GM19240 (cell line): Measurements from ENCODE around the gene RHOU.
"Not testable (repeated sequence)": the region's sequence is repeated elsewhere in the genome, so short reads cannot be mapped to it uniquely, and the experiment has no call there.

Source experiments
- DNase-seq: peaks from one replicate; pipeline ENCODE4 v3.0.0; 2011; ENCODE audit warnings: low spot score; ENCODE audit not compliant: insufficient read length

RHOU gene

DNA sequence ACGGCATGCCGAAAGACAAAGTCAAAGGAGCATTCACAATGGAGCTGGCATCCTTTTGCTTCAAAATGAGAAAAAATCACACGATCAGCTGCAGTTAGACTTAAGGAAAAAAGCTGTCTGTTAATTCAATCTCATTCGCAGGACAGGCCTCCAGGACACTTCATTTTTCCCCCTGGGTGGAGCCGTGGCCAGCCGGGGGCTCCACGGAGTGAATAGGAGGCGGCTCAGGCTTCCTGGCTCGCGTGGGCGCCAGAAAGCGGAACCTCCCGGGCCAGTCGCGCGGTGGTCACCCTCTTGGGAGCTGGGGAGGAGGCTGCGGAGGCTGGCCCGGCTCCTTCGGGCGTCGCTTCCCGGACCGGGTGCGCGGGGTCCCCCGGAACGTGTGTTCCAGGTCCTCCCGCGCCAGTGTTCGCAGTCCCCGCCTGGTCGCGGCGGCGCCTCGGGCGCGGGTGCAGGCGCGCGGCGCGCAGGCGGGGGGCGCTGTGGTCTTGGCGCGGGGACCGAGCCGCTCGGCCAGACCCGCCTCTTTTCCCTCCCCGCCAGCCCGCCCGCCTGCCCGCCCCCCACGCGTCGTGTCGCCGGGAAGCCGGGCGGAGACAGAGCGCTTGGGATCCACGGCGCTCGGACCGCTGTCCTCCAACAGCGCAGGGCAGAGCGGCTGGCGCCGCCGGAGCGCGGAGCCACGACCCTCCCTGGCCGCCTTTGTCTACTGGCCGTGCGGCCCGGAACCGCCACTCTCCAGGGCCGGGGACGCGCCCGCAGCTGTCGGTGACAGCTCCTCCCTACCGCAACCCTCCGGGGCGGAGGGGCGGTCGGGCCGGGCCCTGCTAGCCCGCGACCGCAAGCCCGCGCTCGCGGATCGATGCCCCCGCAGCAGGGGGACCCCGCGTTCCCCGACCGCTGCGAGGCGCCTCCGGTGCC is at the start of gene RHOU:
TSS of gene RHOU (plus strand) at position 599 of the 921 bp plus-strand sequence. CDS start at position 863, 264 bp downstream.
- DNase-seq: no peak

DNA sequence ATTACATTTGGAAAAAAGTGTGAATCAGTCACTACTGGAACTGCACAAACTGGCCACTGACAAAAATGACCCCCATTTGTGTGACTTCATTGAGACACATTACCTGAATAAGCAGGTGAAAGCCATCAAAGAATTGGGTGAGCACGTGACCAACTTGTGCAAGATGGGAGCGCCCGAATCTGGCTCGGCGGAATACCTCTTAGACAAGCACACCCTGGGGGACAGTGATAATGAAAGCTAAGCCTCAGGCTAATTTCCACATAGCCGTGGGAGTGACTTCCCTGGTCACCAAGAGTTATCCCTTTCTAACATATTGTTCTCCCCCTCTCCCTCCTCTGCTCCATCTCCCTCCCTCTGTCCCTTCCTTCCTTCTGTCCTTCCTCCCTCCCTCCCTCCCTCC is 47.7 kb upstream of the RHOU start:
- DNase-seq: no peak

DNA sequence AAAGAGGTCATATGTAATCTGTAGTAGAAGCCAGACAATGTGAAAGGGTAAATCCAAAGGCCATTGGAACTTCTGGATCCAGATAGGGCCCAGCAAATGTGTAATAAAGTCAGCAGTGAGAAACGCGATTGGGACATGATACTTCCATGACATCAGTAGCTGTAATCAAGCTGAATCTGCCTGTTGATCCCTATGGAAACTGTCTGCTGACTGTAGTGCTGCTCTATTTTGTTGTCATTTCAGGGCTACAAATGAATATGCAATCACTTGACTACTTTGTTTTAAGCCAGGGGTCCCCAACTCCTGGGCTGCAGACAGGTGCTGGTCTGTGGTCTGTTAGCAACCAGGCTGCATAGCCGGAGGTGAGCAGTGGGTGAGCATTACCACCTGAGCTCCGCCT is 46.0 kb upstream of the RHOU start:
- DNase-seq: no peak

DNA sequence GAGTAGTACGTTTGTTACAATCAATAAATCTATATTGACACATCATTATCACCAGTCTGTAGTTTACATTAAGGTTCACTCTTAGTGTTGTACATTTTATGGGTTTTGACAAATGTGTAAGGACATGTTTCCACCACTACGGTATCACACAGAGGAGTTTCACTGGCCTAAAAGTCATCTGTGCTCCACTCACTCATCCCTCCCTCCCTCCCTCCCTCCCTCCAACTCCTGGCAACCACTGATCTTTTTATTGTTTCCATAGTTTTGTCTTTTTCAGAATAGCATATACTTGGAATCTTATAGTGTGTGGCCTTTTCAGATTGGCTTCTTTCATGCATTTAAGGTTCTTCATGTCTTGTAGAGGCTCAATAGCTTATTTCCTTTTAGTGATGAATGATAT is 44.1 kb upstream of the RHOU start:
- no peak for DNase-seq

DNA sequence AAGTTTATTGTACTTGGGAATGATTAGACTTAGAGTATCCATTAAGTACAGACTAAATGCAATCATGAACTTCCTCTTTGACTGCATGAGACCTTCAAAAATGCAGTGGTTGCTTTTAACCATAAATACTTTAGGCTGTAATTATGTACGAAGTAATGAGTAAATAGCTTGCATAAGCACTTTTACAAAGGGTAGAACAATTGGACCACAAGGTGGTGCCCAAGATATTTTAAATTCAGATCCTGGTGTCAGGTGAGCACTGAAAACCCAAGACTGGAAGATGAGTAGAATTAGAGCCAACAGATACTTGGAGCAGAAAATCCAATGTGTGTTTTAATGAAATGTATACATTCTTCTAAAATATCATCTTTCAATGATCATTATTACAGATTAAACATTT is 43.4 kb upstream of the RHOU start:
- DNase-seq: no peak

DNA sequence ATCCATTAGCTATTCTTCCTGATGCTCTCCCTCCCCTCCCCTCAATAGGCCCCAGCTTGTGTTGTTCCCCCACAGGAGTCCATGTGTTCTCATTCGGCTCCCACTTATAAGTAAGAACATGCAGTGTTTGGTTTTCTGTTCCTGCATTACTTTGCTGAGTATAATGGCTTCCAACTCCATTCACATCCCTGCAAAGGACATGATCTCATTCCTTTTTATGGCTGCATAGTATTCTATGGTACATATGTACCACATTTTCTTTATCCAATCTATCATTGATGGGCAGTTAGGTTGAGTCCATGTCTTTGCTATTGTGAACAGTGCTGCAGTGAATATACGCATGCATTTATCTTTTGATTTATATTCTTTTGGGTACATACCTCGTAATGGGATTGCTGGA is 40.8 kb upstream of the RHOU start:
- DNase-seq: not testable (repeated sequence)

DNA sequence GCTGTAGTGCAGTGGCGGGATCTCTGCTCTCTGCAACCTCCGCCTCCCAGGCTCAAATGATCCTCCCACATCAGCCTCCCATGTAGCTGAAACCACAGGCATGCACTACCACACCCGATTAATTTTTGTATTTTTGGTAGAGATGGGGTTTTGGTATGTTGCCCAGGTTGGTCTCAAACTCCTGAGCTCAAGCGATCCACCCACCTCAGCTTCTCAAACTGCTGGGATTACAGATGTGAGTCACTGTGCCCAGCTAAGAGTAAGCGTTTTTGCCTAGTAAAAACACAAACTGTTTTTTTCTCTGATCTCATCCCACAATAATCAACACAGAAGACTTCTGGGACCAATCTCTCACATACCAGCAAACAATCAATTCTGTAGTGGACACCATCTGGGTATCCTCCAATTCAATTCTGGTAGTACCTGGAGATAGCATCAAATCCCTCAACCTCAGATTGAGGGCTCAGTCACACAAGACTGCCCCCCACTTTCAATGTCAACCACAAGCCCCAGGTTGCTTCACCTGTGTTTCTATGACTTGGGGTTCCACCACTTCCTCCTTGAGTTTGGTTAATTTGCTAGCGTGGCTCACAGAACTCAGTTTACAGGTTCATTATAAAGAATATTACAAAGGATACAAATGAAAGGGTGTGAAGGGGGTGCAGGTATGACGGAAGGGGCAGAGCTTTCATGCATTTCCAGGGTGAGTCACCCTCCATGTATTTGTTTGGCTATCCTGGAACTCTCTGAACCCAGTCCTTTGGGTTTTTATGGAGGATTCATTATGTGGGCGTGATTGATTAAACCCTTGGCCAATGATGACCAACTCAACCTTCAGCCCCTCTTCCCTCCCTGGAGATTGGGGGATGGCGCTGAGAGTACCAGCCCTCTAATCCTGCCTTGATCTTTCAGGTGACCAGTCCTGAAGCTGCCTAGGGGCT is 40.0 kb upstream of the RHOU start:
- DNase-seq: no peak

DNA sequence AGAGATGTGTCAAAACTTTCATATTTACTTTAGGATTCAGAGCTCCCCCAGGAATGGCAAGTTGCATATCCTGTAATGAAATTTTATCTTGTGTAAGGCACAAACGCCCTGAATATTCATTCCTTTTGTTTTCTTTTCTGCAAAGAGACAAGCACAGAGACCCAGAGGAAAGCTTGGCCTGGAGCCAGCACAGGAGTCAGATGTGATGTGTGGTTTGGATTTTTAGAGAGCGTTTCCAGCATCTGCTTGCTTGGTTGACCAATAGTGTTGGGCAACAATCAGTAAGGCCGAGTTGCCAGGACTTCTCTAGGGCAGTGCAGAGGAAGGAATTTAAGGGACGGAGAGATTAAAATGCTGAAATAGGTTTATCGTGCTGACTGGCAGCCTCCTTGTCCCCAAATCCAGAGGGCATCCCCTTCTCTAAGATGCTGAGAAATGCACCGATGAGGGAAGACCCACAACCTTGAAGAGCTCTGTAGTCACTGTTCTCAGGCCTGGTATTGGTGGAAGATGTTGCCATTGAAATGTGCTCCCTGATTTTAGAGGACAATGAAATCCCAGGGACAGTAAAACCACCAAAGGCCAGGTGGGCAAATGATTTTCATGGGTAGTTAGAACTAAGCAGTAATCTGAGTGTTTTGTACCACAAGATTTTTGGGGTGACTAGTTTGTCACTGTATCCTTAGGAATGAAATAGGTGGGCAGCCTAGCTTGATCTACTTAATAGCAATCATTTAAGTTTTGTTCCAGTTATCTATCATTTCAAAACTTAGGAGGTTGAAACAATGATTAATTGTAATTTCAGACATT is 37.9 kb upstream of the RHOU start:
- DNase-seq: no peak

DNA sequence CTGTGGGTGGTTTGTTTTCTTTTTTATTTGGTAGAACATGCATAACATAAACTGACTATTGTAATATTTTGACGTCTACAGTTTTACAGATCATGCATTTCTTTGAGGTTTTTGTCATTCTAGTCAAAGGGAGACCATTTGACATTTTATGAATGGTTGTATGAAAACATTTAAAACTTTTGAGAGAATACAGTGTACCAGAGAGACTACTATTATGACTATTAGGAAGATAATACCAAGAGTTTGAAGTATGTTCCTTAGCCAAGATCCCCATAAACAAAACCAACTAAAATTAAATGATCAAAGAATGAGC is 37.3 kb upstream of the RHOU start:
- no peak for DNase-seq

DNA sequence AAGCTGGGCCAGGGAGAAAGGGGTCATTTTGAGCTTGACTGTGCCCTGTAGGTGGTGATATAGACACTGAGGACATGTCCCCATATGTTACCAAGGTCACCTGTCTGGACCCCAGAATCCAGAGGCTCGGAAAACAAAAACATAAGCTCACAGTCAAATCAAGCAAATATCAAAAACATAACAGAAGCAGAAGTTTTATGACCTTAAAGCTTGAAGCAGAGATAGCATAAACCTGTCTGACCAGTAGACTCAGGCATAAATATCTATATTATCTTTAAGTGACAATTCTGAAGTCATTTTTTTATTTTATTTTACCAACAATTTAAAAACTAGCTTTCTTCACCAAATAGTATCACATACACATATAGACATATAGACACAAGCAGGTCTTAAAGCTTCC is 32.8 kb upstream of the RHOU start:
- no peak for DNase-seq

DNA sequence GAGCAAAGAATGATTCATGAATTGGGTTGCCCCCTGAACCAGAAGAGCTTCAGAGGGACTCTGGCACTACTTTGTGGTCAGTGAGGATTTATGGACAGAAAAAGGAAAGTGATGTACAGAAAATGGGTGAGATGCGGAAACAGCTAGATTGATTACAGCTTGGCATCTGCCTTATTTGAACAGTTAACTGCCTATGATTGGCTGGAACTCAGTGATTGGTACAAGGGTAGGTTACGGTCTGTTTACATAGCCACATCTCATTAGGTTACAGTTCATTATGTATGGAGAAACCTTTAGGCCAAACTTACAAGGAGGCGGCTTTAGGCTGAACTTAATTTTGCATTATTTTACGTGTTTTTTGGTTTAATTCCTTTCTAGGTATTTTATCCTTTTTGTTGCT is 29.0 kb upstream of the RHOU start:
- DNase-seq: no peak

DNA sequence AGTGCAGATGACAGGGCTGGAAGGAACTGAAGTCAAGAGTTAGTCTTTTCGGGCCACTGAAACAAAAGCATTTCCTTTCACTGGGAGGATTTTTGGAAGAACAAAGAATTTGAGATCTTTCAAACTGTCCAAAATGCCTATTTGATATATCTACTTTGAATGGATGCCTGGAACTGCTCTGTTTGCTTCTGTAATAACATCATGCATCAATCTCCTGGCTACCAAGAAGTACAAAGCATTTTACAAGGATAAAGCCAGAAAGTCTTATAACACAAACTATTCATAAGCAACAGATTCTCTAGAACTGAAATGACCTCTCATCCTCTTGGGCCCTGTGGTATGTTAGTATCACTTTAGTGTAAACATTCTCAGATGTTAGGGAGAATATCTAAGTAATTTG is 18.2 kb upstream of the RHOU start:
- no peak for DNase-seq

DNA sequence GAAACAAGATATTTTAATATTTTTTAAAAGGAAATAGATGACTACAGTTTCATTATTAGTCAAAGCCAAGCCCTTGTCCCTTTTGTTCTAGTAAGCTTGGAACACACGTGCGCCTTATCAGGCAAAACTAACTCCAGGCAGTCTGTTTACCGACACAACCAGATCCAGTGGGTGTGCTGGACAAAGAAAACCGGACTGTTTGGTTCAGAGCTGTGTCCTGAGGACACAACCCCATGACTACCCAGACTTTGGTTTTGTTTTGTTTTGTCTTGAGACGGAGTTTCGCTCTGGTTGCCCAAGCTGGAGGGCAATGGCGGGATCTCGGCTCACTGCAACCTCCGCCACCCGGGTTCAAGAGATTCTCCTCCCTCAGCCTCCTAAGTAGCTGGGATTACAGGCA is 13.9 kb upstream of the RHOU start:
- DNase-seq: no peak

DNA sequence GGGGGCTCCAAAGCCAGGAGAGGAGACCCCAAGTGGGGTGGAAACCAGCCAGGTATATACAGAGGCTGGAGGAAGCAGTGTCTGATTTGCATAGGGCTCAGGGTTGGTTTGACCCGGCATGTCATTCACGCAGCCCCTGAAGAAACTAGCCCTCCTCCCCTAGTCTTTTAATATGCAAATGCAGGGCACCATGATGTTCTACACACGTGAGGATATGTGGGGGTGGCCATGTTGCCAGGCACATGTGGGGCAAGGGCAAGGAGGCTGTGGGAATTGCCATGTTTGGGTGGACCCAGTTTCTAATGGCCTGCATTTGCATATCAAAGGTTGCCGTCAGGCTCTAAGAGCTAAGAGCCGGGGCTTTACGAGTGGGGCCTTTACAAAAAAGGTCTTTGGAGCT is 12.0 kb upstream of the RHOU start:
- no peak for DNase-seq

DNA sequence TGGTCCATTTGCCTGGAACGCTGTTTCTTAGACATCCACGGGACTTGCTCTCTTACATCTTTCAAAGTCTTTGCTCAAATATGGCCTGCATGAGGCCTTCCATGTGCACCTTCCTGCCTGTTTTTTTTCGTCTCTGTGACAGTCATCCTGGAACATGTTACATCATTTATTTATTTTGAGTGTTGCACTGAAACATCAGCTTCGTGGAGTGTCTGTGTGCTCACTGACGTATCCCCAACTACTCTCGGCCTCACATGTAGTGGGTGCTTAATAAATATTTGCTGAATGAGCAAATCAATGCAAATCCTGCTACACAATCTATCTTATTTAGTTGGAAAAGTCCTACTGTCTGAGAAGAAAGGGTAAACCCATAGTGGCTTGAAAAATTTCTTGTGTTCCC is 11.4 kb upstream of the RHOU start:
- no peak for DNase-seq

DNA sequence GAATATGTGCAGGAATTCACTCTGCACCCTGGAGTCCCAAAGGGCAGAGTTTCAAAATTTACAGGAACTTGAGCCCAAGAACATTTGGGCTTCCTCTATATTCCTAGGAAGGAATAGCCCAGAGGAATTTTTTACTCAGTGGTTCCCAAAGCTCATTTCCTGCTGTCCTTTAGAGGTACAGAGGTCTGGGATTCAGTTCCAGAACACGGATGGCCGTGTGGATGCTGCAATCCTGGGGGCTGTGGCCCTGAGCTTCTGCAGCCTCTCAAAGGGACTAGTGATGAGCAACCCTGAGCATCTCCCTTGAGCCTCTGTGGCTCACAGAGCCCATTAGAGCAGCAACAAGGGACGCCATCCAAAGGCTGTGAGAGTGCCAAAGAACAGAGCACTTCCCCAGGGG is 10.1 kb upstream of the RHOU start:
- no peak for DNase-seq

DNA sequence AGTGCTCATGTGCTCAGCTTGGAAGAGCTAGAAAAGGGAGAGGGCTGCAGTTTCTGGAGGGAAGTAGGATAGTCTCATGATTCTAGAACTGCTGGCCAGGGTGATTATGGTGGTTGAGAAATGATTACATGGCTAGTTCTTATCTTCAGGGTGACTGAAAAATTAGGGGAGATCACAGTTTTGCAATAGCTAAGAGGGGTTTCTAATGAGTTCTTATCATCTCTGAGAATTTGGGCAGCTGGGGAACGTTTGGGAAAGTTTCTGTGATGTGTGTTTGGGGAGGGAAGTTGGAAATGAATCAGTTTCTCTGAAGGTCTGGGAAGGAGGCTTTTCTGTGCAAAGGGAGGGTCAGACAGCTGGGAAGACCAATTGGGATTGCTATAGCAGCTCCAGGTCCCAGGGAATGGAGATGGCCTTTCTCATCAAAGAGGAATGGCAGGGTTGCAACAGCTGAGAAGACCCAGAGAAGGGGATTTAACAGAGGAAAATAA is 7.6 kb upstream of the RHOU start:
- no peak for DNase-seq

DNA sequence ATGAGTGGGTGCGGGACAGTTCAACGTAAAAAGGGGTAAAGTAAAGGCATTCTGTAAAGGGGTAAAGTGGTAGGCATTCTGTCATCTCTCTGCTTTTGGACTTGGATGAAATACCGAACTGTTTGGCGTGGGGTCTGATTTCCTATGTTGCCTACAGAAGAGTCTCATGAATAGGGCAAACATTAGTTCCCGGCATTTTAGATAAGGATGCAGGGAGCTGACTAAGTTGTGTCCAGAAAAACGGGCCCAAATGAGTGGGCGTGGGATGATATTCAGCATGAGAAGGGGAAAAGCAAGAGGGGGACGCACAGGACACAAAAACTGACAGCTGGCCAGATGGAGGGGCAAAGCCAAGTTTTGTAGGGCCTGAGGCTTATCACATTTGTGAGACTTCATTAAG is 2.9 kb upstream of the RHOU start:
- DNase-seq: no peak

DNA sequence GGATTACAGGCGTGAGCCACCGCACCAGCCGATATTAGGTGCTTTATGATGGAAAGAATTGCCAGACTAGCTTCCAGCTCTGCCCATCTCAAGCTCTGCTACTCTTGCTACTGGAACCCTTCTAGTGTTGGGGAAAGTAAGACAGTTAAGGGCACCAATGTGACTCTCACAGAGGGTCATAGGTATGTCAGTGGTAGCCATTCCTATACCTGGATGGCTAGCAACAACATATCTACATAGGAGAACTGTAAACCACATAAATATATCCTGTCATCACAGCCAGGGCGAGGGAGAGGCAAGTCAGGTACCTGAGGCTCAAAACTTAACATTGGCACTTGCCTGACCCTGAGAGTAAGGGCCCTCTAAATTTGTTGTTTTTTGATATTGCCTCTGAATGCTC is 1.7 kb upstream of the RHOU start:
- no peak for DNase-seq

DNA sequence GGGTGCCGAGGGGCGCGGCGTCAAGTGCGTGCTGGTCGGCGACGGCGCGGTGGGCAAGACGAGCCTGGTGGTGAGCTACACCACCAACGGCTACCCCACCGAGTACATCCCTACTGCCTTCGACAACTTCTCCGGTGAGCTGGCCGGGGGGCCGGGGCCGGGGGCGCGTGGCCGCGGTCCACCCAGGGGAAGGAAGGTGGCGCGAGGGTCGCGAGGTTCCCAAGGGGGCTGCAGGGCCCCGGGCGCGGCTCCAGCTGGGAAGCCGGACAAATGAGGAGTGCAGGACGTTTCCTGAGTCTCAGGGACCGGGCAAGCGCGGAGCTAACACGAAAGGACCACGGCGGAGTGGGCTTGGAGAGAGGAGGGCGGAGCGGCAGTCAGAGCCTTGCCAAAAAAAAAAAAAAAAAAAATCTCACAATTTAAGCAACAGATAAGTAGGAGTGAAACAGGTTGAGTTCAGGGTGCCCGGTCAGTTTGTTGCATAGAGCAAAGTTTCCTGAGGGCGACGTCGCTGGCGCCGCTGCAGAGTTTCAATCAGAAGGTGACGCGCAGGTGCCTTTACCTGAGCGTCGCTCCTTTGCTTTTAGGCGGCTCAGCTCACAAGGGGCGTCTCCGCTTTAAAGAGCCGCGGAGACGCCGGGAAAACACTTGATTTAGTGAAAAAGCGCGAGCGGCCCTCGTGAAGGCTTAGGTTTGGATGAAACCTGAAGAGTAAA is 750 bp downstream of the RHOU start:
- no peak for DNase-seq
